Measurements from ENCODE around the gene PNPLA2. TPM values are rescaled to one million over a fixed set of nuclear protein-coding genes. Genes with fewer than 3 reads are reported as not detected.

PNPLA2 gene
- total RNA-seq, 1 donor: 27.7 TPM

DNA sequence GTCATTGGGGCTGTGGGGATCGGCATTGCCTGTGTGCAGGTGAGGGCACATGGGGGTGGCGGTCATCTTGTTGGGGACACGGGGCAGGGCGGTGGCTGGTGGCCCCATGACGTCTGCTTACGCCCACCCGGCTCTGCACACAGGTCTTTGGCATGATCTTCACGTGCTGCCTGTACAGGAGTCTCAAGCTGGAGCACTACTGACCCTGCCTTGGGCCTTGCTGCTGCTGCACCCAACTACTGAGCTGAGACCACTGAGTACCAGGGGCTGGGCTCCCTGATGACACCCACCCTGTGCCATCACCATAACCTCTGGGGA lies 19.2 kb downstream of the PNPLA2 start:
- no peak for DNase-seq (ENCODE audit: low read depth)
- H3K4me3 ChIP-seq (ENCODE audit: low read depth, low read length): no peak overlapping the region
- TF ChIP-seq, protein P1, sequence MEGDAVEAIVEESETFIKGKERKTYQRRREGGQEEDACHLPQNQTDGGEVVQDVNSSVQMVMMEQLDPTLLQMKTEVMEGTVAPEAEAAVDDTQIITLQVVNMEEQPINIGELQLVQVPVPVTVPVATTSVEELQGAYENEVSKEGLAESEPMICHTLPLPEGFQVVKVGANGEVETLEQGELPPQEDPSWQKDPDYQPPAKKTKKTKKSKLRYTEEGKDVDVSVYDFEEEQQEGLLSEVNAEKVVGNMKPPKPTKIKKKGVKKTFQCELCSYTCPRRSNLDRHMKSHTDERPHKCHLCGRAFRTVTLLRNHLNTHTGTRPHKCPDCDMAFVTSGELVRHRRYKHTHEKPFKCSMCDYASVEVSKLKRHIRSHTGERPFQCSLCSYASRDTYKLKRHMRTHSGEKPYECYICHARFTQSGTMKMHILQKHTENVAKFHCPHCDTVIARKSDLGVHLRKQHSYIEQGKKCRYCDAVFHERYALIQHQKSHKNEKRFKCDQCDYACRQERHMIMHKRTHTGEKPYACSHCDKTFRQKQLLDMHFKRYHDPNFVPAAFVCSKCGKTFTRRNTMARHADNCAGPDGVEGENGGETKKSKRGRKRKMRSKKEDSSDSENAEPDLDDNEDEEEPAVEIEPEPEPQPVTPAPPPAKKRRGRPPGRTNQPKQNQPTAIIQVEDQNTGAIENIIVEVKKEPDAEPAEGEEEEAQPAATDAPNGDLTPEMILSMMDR (IDR thresholded peaks at IDR 0.05; ENCODE audit: insufficient read depth, low read length): no peak

DNA sequence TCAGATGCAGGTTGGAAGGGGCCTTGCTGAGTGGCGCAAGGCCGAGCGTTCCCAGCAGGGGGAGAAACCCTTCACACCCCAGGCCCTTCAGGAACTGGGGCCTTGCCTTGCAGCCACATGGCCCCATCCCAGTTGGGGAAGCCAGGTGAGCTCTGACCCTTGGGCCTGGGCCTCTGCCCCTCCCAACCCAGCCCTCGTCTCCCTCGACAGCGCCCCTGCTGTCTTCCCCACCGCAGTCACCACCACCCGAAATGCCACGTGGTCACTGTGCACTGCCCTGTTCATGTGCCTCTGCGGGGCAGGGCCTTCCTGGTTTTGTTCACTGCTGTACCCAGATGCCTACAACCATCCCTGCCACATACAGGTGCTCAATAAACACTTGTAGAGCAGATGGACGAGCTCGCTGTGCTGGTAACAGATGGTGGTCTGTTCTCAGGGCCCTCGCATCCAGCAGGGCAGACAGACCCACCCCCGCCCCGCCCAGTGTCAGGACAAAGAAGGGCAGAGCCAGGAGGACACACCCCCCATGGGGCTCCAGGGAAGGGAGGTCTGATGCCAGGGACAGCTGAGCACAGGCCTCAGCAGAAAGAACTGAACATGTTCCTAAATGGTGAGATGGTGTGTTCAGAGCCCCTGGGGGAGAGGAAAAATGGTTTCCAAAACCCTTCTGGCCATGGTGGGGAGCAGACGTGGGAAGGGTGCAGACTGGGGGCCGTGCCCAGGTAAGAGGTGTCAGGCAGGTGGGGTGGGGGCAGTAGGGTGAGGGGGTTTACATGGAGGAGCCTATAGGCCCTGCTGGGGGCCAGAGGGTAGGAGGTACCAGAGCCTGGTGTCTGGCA lies 19.9 kb downstream of the PNPLA2 start:
- H3K4me3 ChIP-seq (ENCODE audit: low read depth, low read length): no peak overlapping the region
- peak; percentile 39 for DNase-seq (ENCODE audit: low read depth)
- TF ChIP-seq, protein P1 (IDR thresholded peaks at IDR 0.05; ENCODE audit: insufficient read depth, low read length): peak; percentile 31

DNA sequence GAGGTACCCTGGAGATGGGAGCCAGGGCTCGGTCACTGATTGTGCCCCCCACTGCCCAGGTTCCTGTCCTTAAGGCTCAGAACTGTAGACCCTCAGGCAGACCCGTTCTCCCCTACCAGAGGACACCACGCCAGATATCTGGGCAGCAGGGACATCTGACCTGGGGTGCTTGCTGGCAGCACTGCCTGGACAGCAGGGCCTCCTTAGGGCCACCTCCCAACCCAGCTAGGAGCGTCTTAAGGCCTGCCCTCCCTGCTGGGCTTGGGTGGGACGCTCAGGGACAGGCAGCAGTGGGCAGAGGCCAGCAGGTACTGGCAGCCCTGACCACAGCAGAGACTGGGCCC lies 20.5 kb downstream of the PNPLA2 start:
- H3K4me3 ChIP-seq (ENCODE audit: low read depth, low read length): no peak overlapping the region
- no peak for DNase-seq (ENCODE audit: low read depth)
- TF ChIP-seq, protein P1 (IDR thresholded peaks at IDR 0.05; ENCODE audit: insufficient read depth, low read length): no peak

DNA sequence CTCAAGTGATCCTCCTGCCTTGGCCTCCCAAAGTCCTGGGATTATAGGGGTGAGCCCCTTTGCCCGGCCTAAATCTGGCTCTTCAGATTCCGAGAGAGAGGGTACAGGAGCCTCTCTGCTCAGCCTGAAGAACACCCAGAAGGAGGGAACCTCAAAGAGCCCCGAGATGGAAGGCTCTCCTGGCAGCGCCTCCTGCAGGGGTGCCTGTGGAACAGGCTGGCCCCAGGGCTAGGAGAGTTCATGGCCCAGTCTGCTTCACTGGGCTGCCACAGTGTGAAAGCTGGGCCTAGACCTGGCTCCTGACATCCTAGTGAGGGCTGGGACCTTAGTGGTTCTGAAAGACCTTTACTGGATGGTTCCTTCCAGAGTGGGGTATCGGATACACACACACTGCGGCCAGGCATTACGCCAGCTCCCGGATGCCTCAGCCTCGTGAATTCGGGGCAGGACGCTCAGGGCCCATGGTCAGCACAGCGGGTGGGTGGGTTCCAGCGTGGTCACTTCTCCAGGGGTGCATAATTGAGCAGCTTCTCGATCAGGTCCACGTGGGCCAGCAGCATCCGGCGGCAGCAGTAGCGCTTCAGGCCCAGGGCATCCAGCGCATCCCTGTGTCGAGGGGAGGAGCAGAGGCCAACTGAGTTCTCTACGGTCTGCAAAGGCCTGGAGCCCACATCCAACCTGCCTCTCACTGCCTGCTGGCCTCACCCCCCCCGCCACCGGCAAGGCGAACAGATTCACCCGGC lies 21.3 kb downstream of the PNPLA2 start:
- DNase-seq (ENCODE audit: low read depth): no peak
- H3K4me3 ChIP-seq (ENCODE audit: low read depth, low read length): peak overlapping the region; percentile 95
- TF ChIP-seq, protein P1 (IDR thresholded peaks at IDR 0.05; ENCODE audit: insufficient read depth, low read length): peak; percentile 33

DNA sequence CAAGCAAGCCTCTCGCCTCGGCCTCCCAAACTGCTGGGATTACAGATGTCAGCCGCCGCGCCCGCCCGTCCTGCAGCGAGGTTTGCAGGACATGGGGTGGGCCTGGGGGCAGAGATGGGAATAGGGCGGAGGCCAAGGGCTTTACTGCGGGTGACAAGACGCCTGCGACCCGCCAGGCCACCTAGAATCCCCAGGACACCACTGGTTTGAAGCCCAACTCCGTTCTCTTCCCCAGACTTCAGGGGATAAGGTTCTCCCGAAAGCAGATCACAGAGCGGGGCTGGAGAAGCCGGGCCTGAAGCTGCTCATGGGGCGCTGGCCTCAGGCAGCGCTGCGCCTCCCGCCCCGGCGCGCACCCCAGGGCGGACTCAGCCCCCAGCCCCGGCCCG lies 23.3 kb downstream of the PNPLA2 start:
- TF ChIP-seq, protein P1 (IDR thresholded peaks at IDR 0.05; ENCODE audit: insufficient read depth, low read length): no peak
- H3K4me3 ChIP-seq (ENCODE audit: low read depth, low read length): peak overlapping the region; percentile 95
- DNase-seq (ENCODE audit: low read depth): no peak

DNA sequence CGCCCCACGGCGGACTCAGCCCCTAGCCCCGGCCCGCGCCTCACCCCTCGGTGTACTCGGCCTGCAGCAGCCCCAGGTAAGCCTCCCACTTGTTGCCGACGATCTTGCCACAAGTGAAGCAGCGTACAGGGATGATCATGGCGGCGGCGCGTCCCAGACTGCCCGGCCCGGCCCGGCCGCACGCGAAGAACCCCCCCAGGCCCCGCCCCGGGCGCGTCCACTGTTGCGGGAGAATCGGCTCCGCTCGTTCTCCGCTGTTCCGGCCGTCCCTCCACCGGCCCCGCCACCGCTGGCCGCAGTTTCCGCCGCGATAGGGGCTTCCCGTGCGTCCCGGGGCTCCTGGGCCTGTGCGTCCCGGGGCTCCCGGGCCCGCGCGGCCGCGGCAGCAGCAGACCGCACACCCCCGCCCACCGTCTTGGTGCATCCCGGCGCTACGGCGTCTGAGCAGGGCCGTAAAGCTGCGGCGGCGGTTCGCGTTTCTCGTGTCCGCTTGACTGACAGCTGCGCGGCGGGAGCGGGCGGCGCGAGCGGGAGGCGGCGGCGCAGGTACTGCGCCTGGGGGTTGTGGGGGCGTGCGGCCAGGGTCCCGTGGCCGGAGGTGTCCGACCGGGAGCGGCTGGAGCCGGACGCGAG lies 23.8 kb downstream of the PNPLA2 start, which contains the start of the genes POLR2L and TSPAN4:
TSS of gene POLR2L (minus strand) at position 160 of the 633 bp plus-strand sequence. CDS start at position 139, 21 bp downstream.
TSS of gene TSPAN4 (plus strand) at position 483 of the 633 bp plus-strand sequence. CDS start 7,453 bp downstream, outside the sequence.
- DNase-seq (ENCODE audit: low read depth): peak; percentile 85
- TF ChIP-seq, protein P1 (IDR thresholded peaks at IDR 0.05; ENCODE audit: insufficient read depth, low read length): no peak
- H3K4me3 ChIP-seq (ENCODE audit: low read depth, low read length): peak within 1 kb of the TSS; percentile 95
